GM19438 (cell line): Measurements from ENCODE around the gene PDZRN4.
"Not testable (repeated sequence)": the region's sequence is repeated elsewhere in the genome, so short reads cannot be mapped to it uniquely, and the experiment has no call there.

Experiments used
- ATAC-seq: cut with Tn5 transposase; IDR thresholded peaks from one replicate; pipeline ENCODE4 v1.9.1; 2021; ENCODE audit warnings: low read depth; ENCODE audit not compliant: unreplicated experiment

The PDZRN4 gene

DNA sequence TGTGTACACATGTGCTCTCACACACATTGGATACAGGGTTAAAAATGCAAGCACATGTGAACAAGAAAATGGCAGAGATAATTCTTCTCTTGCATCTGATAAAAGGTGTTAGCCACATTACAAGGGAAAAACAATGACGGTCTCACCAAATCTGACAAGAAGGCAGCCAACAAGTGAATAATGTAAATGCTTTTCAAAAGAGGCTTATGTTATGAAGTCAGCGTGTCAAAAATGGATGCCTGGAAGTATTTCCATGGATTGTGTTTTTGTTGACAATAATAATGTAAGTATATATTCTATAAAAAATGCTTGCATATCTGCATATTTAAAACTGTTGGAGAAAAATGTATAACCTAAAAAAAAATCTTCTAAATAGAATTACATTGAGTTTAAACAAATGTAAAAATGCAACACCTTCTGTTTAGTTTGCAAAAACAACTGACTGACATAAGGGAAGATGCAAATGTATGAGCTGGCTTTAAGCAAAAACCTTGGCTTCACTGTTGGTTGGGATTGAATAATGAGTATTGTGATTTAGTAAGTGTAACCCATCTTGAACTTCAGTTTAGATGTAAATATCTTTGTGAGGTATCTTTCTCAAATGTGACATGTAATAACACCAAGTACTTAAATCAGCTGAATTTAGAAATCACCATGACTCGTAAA lies 424.9 kb downstream of the PDZRN4 start:
- ATAC-seq, result no peak

DNA sequence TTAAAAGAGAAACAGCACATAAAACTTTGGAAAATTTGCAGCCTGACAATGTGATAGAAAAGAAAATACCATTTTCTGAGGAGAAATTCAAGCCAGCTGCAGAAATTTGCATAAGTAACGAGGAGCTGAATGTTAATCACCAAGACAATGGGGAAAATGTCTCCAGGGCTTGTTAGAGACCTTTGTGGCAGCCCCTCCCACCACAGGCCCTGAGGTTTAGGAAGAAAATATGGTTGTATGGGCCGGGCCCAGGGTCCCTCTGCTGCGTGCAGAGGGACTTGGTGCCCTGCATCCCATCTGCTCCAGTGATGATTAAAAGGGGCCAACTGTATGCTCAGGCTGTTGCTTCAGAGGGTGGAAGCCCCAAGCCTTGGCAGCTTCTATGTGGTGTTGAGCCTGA lies 427.1 kb downstream of the PDZRN4 start:
- not testable (repeated sequence) for ATAC-seq

DNA sequence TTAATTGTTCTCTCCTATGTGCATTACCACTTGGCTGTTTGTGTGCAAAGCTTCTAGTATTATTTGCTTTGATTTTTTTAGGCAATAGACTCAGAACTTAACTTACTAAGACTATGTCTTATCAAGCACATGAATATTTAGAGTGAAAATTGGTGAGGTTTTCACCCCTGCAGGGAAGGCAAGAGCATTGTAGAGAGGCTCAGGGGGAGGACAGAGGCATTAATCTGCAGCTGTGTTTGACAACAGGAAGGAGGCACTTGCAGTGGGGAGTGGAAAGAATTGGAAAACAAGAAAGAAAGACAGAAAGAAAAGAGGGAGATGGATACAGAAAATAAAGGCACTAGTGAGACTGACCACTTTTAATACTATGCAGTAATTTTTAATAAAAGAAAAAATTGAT lies 431.6 kb downstream of the PDZRN4 start:
- ATAC-seq, result no peak

DNA sequence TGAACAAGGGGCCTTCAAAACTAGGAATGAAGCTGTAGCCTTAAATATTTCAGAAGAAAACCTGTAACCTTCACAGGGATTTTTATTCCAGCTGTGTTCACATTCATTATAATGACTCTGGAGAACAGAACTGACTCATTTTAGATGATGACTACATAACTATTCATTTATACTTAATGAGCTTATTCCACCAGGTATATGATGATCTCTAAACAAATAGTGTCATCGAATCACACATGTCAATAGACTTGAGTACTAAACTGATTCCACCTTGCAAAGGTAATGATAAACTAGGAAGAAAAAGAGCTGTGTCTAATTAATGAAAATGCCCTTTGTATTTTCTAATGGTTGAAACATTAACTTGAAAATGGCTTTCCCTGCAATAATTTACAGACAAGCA lies 433.2 kb downstream of the PDZRN4 start:
- no peak for ATAC-seq
